ENCODE results near the gene ASPG.

DNA sequence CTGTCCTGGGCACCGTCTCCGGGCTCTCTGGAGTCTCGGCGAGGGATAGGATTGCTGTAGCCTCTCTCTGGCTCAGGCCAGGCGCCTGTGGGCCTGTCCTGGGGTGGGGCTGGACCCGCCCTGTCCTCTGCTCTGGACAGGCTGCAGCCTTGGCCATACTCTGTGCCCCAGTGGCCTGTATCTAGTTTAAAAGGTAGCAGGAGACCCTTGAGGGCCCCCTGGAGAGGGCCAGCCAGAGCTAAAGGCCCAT is 54.6 kb downstream of the ASPG start:
- TF ChIP-seq, protein P1, sequence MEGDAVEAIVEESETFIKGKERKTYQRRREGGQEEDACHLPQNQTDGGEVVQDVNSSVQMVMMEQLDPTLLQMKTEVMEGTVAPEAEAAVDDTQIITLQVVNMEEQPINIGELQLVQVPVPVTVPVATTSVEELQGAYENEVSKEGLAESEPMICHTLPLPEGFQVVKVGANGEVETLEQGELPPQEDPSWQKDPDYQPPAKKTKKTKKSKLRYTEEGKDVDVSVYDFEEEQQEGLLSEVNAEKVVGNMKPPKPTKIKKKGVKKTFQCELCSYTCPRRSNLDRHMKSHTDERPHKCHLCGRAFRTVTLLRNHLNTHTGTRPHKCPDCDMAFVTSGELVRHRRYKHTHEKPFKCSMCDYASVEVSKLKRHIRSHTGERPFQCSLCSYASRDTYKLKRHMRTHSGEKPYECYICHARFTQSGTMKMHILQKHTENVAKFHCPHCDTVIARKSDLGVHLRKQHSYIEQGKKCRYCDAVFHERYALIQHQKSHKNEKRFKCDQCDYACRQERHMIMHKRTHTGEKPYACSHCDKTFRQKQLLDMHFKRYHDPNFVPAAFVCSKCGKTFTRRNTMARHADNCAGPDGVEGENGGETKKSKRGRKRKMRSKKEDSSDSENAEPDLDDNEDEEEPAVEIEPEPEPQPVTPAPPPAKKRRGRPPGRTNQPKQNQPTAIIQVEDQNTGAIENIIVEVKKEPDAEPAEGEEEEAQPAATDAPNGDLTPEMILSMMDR (IDR thresholded peaks at IDR 0.05): no peak
- TF ChIP-seq ZFX (IDR thresholded peaks at IDR 0.05; ENCODE audit: borderline replicate concordance): no peak
